ENCODE results near the gene MBNL1. TPM values are rescaled to one million over a fixed set of nuclear protein-coding genes. Genes with fewer than 3 reads are reported as not detected.

The MBNL1 gene
- polyA plus RNA-seq, 3 donors: 190 to 204 (median 191) TPM

DNA sequence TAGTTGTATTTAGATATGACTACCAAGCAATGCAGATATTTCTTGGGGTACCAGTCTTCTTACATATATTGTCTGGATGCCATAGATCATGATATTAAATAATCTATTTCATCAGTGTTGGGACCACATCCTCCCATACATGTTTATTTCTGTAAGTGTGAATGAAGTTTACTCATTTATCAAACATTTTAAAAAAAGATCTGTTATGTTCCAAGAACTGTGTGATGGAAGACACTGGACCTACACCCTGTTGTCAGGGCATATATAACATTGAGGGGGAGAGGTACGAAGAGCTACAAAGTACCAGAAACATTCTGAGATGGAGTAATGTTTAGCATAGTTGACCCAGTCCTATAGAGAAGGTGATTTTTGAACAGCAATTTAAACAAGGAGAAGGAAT is 26.6 kb downstream of the MBNL1 start:
- Mint-ChIP-seq H3K9me3 (no peaks in the 10 kb centered on the region), H3K4me3 (no peak overlapping the region), H3K27ac (peak overlapping the region in 6 of 7 donors; percentile 51 to 95 (median 80)), H3K36me3 (peaks cover 13 to 16% of the 10 kb centered on the region in 2 donors), H3K27me3 (ENCODE audit: low read depth in 3 of 3) (no peaks in the 10 kb centered on the region), H3K4me1 (peaks cover 72% of the 10 kb centered on the region)
- Histone ChIP-seq H3K4me1 (ENCODE audit: control insufficient read depth in 1 of 2, insufficient read depth in 2 of 2, low read length in 2 of 2) (peaks cover 60 to 79% of the 10 kb centered on the region in 2 donors), H4K20me1 (ENCODE audit: insufficient read depth, low read length) (peaks cover 100% of the 10 kb centered on the region), H3K4me2 (replicated peaks; ENCODE audit: extremely low read depth, low read length, poor library complexity, severe bottlenecking) (no peak overlapping the region), H3K27ac (ENCODE audit: low read depth in 1 of 2, low read length in 2 of 2) (peak overlapping the region in 1 of 2 donors; percentile 90), H3K79me2 (ENCODE audit: insufficient read depth, low read length) (peaks cover 100% of the 10 kb centered on the region), H3K9me3 (replicated peaks in 1 of 2; ENCODE audit: control insufficient read depth in 1 of 2, insufficient read depth in 1 of 2, low read length in 2 of 2) (no peaks in the 10 kb centered on the region), H3K4me3 (replicated peaks in 1 of 3; ENCODE audit: low read depth in 2 of 3, low read length in 3 of 3) (no peak overlapping the region), H3K27me3 (ENCODE audit: control insufficient read depth in 2 of 2, insufficient read depth in 2 of 2, low read length in 2 of 2) (no peaks in the 10 kb centered on the region), H3K9ac (ENCODE audit: insufficient read depth, low read length, poor library complexity, severe bottlenecking) (no peak overlapping the region), H2AFZ (ENCODE audit: insufficient read depth, low read depth, low read length, poor library complexity, severe bottlenecking) (no peak overlapping the region), H3K36me3 (replicated peaks in 1 of 2; ENCODE audit: control insufficient read depth in 1 of 2, insufficient read depth in 2 of 2, low read length in 2 of 2) (peaks cover 11 to 12% of the 10 kb centered on the region in 2 donors)
- no peak for DNase-seq
- intact Hi-C loops (cut with micrococcal nuclease): loop anchor here in 1 of 2 donors (10.0 kb wide), 1 partner anchor 51 kb away; no protein-coding TSS in a partner anchor
- TF ChIP-seq, protein P1, sequence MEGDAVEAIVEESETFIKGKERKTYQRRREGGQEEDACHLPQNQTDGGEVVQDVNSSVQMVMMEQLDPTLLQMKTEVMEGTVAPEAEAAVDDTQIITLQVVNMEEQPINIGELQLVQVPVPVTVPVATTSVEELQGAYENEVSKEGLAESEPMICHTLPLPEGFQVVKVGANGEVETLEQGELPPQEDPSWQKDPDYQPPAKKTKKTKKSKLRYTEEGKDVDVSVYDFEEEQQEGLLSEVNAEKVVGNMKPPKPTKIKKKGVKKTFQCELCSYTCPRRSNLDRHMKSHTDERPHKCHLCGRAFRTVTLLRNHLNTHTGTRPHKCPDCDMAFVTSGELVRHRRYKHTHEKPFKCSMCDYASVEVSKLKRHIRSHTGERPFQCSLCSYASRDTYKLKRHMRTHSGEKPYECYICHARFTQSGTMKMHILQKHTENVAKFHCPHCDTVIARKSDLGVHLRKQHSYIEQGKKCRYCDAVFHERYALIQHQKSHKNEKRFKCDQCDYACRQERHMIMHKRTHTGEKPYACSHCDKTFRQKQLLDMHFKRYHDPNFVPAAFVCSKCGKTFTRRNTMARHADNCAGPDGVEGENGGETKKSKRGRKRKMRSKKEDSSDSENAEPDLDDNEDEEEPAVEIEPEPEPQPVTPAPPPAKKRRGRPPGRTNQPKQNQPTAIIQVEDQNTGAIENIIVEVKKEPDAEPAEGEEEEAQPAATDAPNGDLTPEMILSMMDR (IDR thresholded peaks at IDR 0.05): no peak
- no CpG with 5 or more reads among the region's 1 CpG for WGBS (ENCODE audit: insufficient coverage)

GRCh38 chr3:152295806-152296205 is 27.1 kb downstream of the MBNL1 start:
- no peak overlapping the region for H3K4me3 ChIP-seq (replicated peaks in 1 of 3; ENCODE audit: low read depth in 2 of 3, low read length in 3 of 3)
- peaks cover 57 to 79% of the 10 kb centered on the region in 2 donors for H3K4me1 ChIP-seq (ENCODE audit: control insufficient read depth in 1 of 2, insufficient read depth in 2 of 2, low read length in 2 of 2)
- H3K27ac ChIP-seq (ENCODE audit: low read depth in 1 of 2, low read length in 2 of 2): peak overlapping the region; percentile 3 to 90
- Mint-ChIP-seq H3K27ac (peak overlapping the region; percentile 51 to 95 (median 81)), H3K36me3 (peaks cover 17 to 20% of the 10 kb centered on the region in 2 donors), H3K27me3 (ENCODE audit: low read depth in 3 of 3) (no peaks in the 10 kb centered on the region), H3K4me3 (no peak overlapping the region), H3K9me3 (no peaks in the 10 kb centered on the region), H3K4me1 (peaks cover 72% of the 10 kb centered on the region)
- H3K4me2 ChIP-seq (replicated peaks; ENCODE audit: extremely low read depth, low read length, poor library complexity, severe bottlenecking): no peak overlapping the region
- H3K36me3 ChIP-seq (replicated peaks in 1 of 2; ENCODE audit: control insufficient read depth in 1 of 2, insufficient read depth in 2 of 2, low read length in 2 of 2): peaks cover 13 to 16% of the 10 kb centered on the region in 2 donors
- peaks cover 100% of the 10 kb centered on the region for H4K20me1 ChIP-seq (ENCODE audit: insufficient read depth, low read length)
- WGBS (ENCODE audit: insufficient coverage): 50% methylated on average over 1 of the region's 1 CpG
- no peaks in the 10 kb centered on the region for H3K27me3 ChIP-seq (ENCODE audit: control insufficient read depth in 2 of 2, insufficient read depth in 2 of 2, low read length in 2 of 2)
- H3K79me2 ChIP-seq (ENCODE audit: insufficient read depth, low read length): peaks cover 100% of the 10 kb centered on the region
- H2AFZ ChIP-seq (ENCODE audit: insufficient read depth, low read depth, low read length, poor library complexity, severe bottlenecking): no peak overlapping the region
- intact Hi-C loops (cut with micrococcal nuclease): loop anchor here in 1 of 2 donors (10.0 kb wide), 1 partner anchor 51 kb away; no protein-coding TSS in a partner anchor
- no peak for DNase-seq
- H3K9me3 ChIP-seq (replicated peaks in 1 of 2; ENCODE audit: control insufficient read depth in 1 of 2, insufficient read depth in 1 of 2, low read length in 2 of 2): no peaks in the 10 kb centered on the region
- TF ChIP-seq, protein P1 (IDR thresholded peaks at IDR 0.05): no peak
- no peak overlapping the region for H3K9ac ChIP-seq (ENCODE audit: insufficient read depth, low read length, poor library complexity, severe bottlenecking)
